ENCODE measurements around the gene MYO16. TPM values are rescaled to one million over a fixed set of nuclear protein-coding genes. Genes with fewer than 3 reads are reported as not detected.

Gene MYO16
- total and polyA plus RNA-seq, 8 donors = 0.03 to 0.47 (median 0.16) TPM

- intact Hi-C loops (cut with DNase I) = no loop called here
- DNase-seq (no peak), FAIRE-seq (no peak), ATAC-seq (no peak)
- Histone ChIP-seq H3K27ac (no peak overlapping the region), H3K4me1 (no peaks in the 10 kb centered on the region), H3K9me3 (no peaks in the 10 kb centered on the region), H3K36me3 (no peaks in the 10 kb centered on the region), H3K4me3 (no peak overlapping the region), H3K27me3 (no peaks in the 10 kb centered on the region)
- WGBS, 2 donors = 71 to 77% methylated on average over 1 of the region's 1 CpG
- no peak for TF ChIP-seq CTCF (IDR thresholded peaks at IDR 0.05)
Observed at GRCh38 chr13:108680011-108680410, 50.6 kb downstream of the MYO16 start.

- no peak for TF ChIP-seq CTCF (IDR thresholded peaks at IDR 0.05)
- Histone ChIP-seq H3K36me3 (no peaks in the 10 kb centered on the region), H3K27ac (no peak overlapping the region), H3K4me3 (no peak overlapping the region), H3K4me1 (no peaks in the 10 kb centered on the region), H3K9me3 (no peaks in the 10 kb centered on the region), H3K27me3 (no peaks in the 10 kb centered on the region)
- 35 to 40% methylated on average over 8 of the region's 8 CpGs for WGBS, 2 donors
- ATAC-seq (no peak), DNase-seq (no peak), FAIRE-seq (no peak)
- intact Hi-C loops (cut with DNase I) = no loop called here
Observed at GRCh38 chr13:108681986-108682575, 52.7 kb downstream of the MYO16 start.

GRCh38 chr13:108682714-108683113 is 53.3 kb downstream of the MYO16 start:
- H3K27me3 ChIP-seq = no peaks in the 10 kb centered on the region
- TF ChIP-seq CTCF (IDR thresholded peaks at IDR 0.05) = no peak
- FAIRE-seq (no peak), ATAC-seq (no peak), DNase-seq (no peak)
- no peaks in the 10 kb centered on the region for H3K36me3 ChIP-seq
- H3K27ac ChIP-seq = no peak overlapping the region
- no peak overlapping the region for H3K4me3 ChIP-seq
- H3K9me3 ChIP-seq = no peaks in the 10 kb centered on the region
- intact Hi-C loops (cut with DNase I) = no loop called here
- H3K4me1 ChIP-seq = no peaks in the 10 kb centered on the region
- WGBS, 2 donors = 52 to 55% methylated on average over 4 of the region's 4 CpGs

- WGBS, 2 donors = 64 to 76% methylated on average over 5 of the region's 5 CpGs
- no peaks in the 10 kb centered on the region for H3K36me3 ChIP-seq
- no peak for ATAC-seq
Observed at GRCh38 chr13:108686027-108686426, 56.6 kb downstream of the MYO16 start.

More at GRCh38 chr13:108686027-108686426, 56.6 kb downstream of the MYO16 start:
- no peak overlapping the region for H3K27ac ChIP-seq
- H3K4me3 ChIP-seq = no peak overlapping the region
- no peaks in the 10 kb centered on the region for H3K9me3 ChIP-seq
- intact Hi-C loops (cut with DNase I) = no loop called here
- FAIRE-seq (no peak), DNase-seq (no peak)
- TF ChIP-seq CTCF (IDR thresholded peaks at IDR 0.05) = no peak
- no peaks in the 10 kb centered on the region for H3K27me3 ChIP-seq
- H3K4me1 ChIP-seq = no peaks in the 10 kb centered on the region
